ENCODE results near the gene ZNF516. TPM values are rescaled to one million over a fixed set of nuclear protein-coding genes. Genes with fewer than 3 reads are reported as not detected.

ZNF516 gene
- total RNA-seq, 1 experiment from 2014 or later, result 44.2 TPM

DNA sequence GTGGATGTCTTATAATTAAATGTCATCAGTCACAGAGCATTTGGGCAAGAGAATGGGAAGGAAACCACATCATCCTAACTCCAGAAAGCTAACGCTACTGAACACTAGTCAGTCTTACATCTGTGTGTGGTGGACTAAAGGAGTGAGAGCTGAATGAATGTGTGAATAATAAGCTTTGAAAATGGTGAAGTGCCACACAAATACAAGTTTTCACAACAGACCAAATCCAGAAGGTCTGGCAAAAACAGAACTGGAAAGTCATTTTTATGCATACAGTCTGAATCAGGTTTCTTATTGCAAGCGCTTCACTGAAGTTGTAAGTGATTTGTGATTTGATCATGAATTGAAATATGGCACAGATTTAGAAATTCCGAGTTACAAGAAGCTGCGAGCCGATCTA is 175.7 kb downstream of the ZNF516 start:
- DNase-seq, result no peak
- peaks cover 22% of the 10 kb centered on the region for H3K4me1 Mint-ChIP-seq (ENCODE audit: low read depth, unreplicated experiment)
- no peaks in the 10 kb centered on the region for H3K36me3 Mint-ChIP-seq (ENCODE audit: insufficient read depth, unreplicated experiment)
- intact Hi-C loops (cut with micrococcal nuclease; ENCODE audit: unreplicated experiment), result no loop called here
- TF ChIP-seq CTCF (IDR thresholded peaks at IDR 0.05; ENCODE audit: unreplicated experiment), result no peak
- no peak overlapping the region for H3K27ac Mint-ChIP-seq (ENCODE audit: unreplicated experiment)
- peaks cover 7% of the 10 kb centered on the region for H3K27me3 Mint-ChIP-seq (ENCODE audit: unreplicated experiment)
- BruUV-seq (replicated peaks), result no TSS peak
- H3K9me3 Mint-ChIP-seq (ENCODE audit: low read depth, unreplicated experiment), result no peaks in the 10 kb centered on the region
- H3K4me3 Mint-ChIP-seq (ENCODE audit: low read depth, unreplicated experiment), result no peak overlapping the region
- CTCF ChIA-PET, result no interaction called here

- Mint-ChIP-seq H3K27me3 (ENCODE audit: unreplicated experiment) (peaks cover 12% of the 10 kb centered on the region), H3K36me3 (ENCODE audit: insufficient read depth, unreplicated experiment) (no peaks in the 10 kb centered on the region), H3K27ac (ENCODE audit: unreplicated experiment) (no peak overlapping the region), H3K4me1 (ENCODE audit: low read depth, unreplicated experiment) (peaks cover 15% of the 10 kb centered on the region), H3K4me3 (ENCODE audit: low read depth, unreplicated experiment) (no peak overlapping the region), H3K9me3 (ENCODE audit: low read depth, unreplicated experiment) (no peaks in the 10 kb centered on the region)
- intact Hi-C loops (cut with micrococcal nuclease; ENCODE audit: unreplicated experiment), result no loop called here
- BruUV-seq (replicated peaks), result no TSS peak
- no peak for TF ChIP-seq CTCF (IDR thresholded peaks at IDR 0.05; ENCODE audit: unreplicated experiment)
- CTCF ChIA-PET, result no interaction called here
- DNase-seq, result no peak
These were observed 176.4 kb downstream of the ZNF516 start for GRCh38 chr18:76318607-76319006.

- Mint-ChIP-seq H3K36me3 (ENCODE audit: insufficient read depth, unreplicated experiment) (no peaks in the 10 kb centered on the region), H3K4me1 (ENCODE audit: low read depth, unreplicated experiment) (no peaks in the 10 kb centered on the region), H3K9me3 (ENCODE audit: low read depth, unreplicated experiment) (no peaks in the 10 kb centered on the region), H3K27ac (ENCODE audit: unreplicated experiment) (no peak overlapping the region), H3K27me3 (ENCODE audit: unreplicated experiment) (peaks cover 27% of the 10 kb centered on the region), H3K4me3 (ENCODE audit: low read depth, unreplicated experiment) (no peak overlapping the region)
- CTCF ChIA-PET, result no interaction called here
- TF ChIP-seq CTCF (IDR thresholded peaks at IDR 0.05; ENCODE audit: unreplicated experiment), result no peak
- DNase-seq, result no peak
- no TSS peak for BruUV-seq (replicated peaks)
- intact Hi-C loops (cut with micrococcal nuclease; ENCODE audit: unreplicated experiment), result no loop called here
These were observed 177.9 kb downstream of the ZNF516 start for GRCh38 chr18:76317136-76317535.

- DNase-seq, result no peak
- Mint-ChIP-seq H3K9me3 (ENCODE audit: low read depth, unreplicated experiment) (no peaks in the 10 kb centered on the region), H3K4me3 (ENCODE audit: low read depth, unreplicated experiment) (no peak overlapping the region), H3K27me3 (ENCODE audit: unreplicated experiment) (peaks cover 37% of the 10 kb centered on the region), H3K27ac (ENCODE audit: unreplicated experiment) (no peak overlapping the region), H3K4me1 (ENCODE audit: low read depth, unreplicated experiment) (no peaks in the 10 kb centered on the region), H3K36me3 (ENCODE audit: insufficient read depth, unreplicated experiment) (no peaks in the 10 kb centered on the region)
- CTCF ChIA-PET, result interaction anchor here (0.6 kb wide), 1 partner anchor 403 kb away, joined by 3 read pairs; no protein-coding TSS in a partner anchor
- intact Hi-C loops (cut with micrococcal nuclease; ENCODE audit: unreplicated experiment), result no loop called here
- TF ChIP-seq CTCF (IDR thresholded peaks at IDR 0.05; ENCODE audit: unreplicated experiment), result no peak
- no TSS peak for BruUV-seq (replicated peaks)
These were observed 179.3 kb downstream of the ZNF516 start for GRCh38 chr18:76315722-76316230.

Measured in Calu3 (cell line).